ENCODE measurements around the gene OR4S1.
"Not testable (repeated sequence)": the region's sequence is repeated elsewhere in the genome, so short reads cannot be mapped to it uniquely, and the experiment has no call there.

- not testable (repeated sequence) for TF ChIP-seq CTCF, POLR2A (IDR thresholded peaks at IDR 0.05)
Measured at GRCh38 chr11:48342505-48342904, 36.5 kb downstream of the OR4S1 start.
